Mesothelial cell of epicardium (in vitro differentiated cells): ENCODE results near the gene PXDC1. TPM values are rescaled to one million over a fixed set of nuclear protein-coding genes. Genes with fewer than 3 reads are reported as not detected.

Experiments
- DNase-seq, 2 experiments: peaks; one replicate each; pipeline ENCODE4 v3.0.0; 2021; ENCODE audit warnings: low spot score in 2 of 2; ENCODE audit not compliant: unreplicated experiment in 2 of 2
- H3K27ac Mint-ChIP-seq: 2 replicates; pipeline ENCODE4 v1.8.0; 2021; ENCODE audit warnings: mixed read lengths
- H3K27me3 Mint-ChIP-seq: 2 replicates; pipeline ENCODE4 v1.8.0; 2021; ENCODE audit warnings: low read depth, mixed read lengths
- H3K36me3 Mint-ChIP-seq: 2 replicates; pipeline ENCODE4 v1.8.0; 2021; ENCODE audit warnings: mixed read lengths
- H3K4me1 Mint-ChIP-seq: 2 replicates; pipeline ENCODE4 v1.8.0; 2021; ENCODE audit warnings: mixed read lengths
- H3K4me3 Mint-ChIP-seq: 2 replicates; pipeline ENCODE4 v1.8.0; 2021; ENCODE audit warnings: mild to moderate bottlenecking, moderate library complexity, mixed read lengths
- H3K9me3 Mint-ChIP-seq: 2 replicates; pipeline ENCODE4 v1.8.0; 2021; ENCODE audit warnings: mixed read lengths
- CTCF ChIP-seq: fragments of 200-600 bp; sonication (generic); IDR thresholded peaks from one replicate; pipeline ENCODE4 v1.5.0; 2021; ENCODE audit warnings: antibody characterized with exemption; ENCODE audit not compliant: unreplicated experiment
- total RNA-seq: library from RNA; stranded (reverse); gene quantifications from 3 replicates; pipeline ENCODE4 v1.2.1, GENCODE V29; 2021

PXDC1 gene
- total RNA-seq, 1 donor from 2014 or later = 33.8 TPM

GRCh38 chr6:3789896-3790558, 38.5 kb upstream of the PXDC1 start:
- DNase-seq = no peak
- H3K36me3 Mint-ChIP-seq = no peaks in the 10 kb centered on the region
- no peak overlapping the region for H3K4me3 Mint-ChIP-seq
- peaks cover 1% of the 10 kb centered on the region for H3K4me1 Mint-ChIP-seq
- no peak for TF ChIP-seq CTCF
- no peak overlapping the region for H3K27ac Mint-ChIP-seq
- H3K9me3 Mint-ChIP-seq = no peaks in the 10 kb centered on the region
- H3K27me3 Mint-ChIP-seq = no peaks in the 10 kb centered on the region

- no peak for TF ChIP-seq CTCF
- Mint-ChIP-seq H3K9me3 (no peaks in the 10 kb centered on the region), H3K27ac (no peak overlapping the region), H3K36me3 (no peaks in the 10 kb centered on the region), H3K4me3 (no peak overlapping the region), H3K27me3 (no peaks in the 10 kb centered on the region), H3K4me1 (peaks cover 1% of the 10 kb centered on the region)
- DNase-seq = no peak
Observed at GRCh38 chr6:3789018-3789895, 37.7 kb upstream of the PXDC1 start.

- no peak for TF ChIP-seq CTCF
- Mint-ChIP-seq H3K9me3 (no peaks in the 10 kb centered on the region), H3K4me3 (no peak overlapping the region), H3K36me3 (no peaks in the 10 kb centered on the region), H3K27me3 (no peaks in the 10 kb centered on the region), H3K4me1 (peaks cover 1% of the 10 kb centered on the region), H3K27ac (peak overlapping the region; percentile 50)
- no peak for DNase-seq
Observed at GRCh38 chr6:3788408-3789017, 37.0 kb upstream of the PXDC1 start.

GRCh38 chr6:3786141-3786540, 34.6 kb upstream of the PXDC1 start:
- Mint-ChIP-seq H3K4me1 (peaks cover 1% of the 10 kb centered on the region), H3K27me3 (no peaks in the 10 kb centered on the region)

GRCh38 chr6:3785745-3786098, 34.2 kb upstream of the PXDC1 start:
- no peak overlapping the region for H3K27ac Mint-ChIP-seq
- H3K27me3 Mint-ChIP-seq = no peaks in the 10 kb centered on the region
- H3K36me3 Mint-ChIP-seq = no peaks in the 10 kb centered on the region
- H3K4me3 Mint-ChIP-seq = no peak overlapping the region
- DNase-seq = no peak
- no peaks in the 10 kb centered on the region for H3K9me3 Mint-ChIP-seq
- H3K4me1 Mint-ChIP-seq = peaks cover 1% of the 10 kb centered on the region
- no peak for TF ChIP-seq CTCF

More at GRCh38 chr6:3786141-3786540, 34.6 kb upstream of the PXDC1 start:
- H3K4me3 Mint-ChIP-seq = no peak overlapping the region
- TF ChIP-seq CTCF = no peak
- DNase-seq = no peak
- H3K27ac Mint-ChIP-seq = no peak overlapping the region
- no peaks in the 10 kb centered on the region for H3K9me3 Mint-ChIP-seq
- no peaks in the 10 kb centered on the region for H3K36me3 Mint-ChIP-seq
